Measurements from ENCODE around the gene DEXI.

The DEXI gene

GRCh38 chr16:10942352-10943063, at the start of gene DEXI:
Gene DEXI, minus strand, starts transcription at chr16:10942468. Its CDS starts 463 bp downstream, at chr16:10942005.
- in situ Hi-C loops (cut with MboI; ENCODE audit: low pct_unique_long_range_greater_than_20kb, low sequenced_read_pairs, unreplicated experiment) = no loop called here
- peak; percentile 11 for TF ChIP-seq CTCF (IDR thresholded peaks at IDR 0.05; ENCODE audit: extremely low read depth, insufficient read depth, missing control alignments)

DNA sequence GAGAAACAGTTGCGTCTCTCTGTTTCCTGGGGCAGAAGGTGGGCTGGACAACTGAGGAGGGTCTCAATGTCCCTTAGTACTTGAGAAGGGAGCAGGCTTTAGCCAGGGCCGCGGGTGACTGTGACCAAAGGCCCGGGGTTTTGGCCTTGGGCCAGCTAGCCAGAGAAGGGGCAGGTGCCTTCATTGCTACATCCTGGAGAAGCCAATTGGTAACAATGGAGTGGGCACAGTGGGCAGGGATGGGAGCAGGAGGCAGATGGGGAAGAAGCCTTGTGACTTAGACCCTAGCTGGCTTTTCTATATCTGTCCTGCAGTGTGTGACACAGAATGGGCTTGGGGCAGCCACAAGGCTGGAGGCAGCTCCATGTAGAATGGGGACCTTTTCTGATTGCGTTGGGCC, 48.1 kb upstream of the DEXI start:
- DNase-seq (ENCODE audit: low spot score) = no peak
- no peak for TF ChIP-seq CTCF (IDR thresholded peaks at IDR 0.05; ENCODE audit: extremely low read depth, insufficient read depth, missing control alignments)
- in situ Hi-C loops (cut with MboI; ENCODE audit: low pct_unique_long_range_greater_than_20kb, low sequenced_read_pairs, unreplicated experiment) = no loop called here

More at GRCh38 chr16:10942352-10943063, at the start of gene DEXI:
- DNase-seq (ENCODE audit: low spot score) = peak; percentile 99

GRCh38 chr16:10989559-10989958, 47.3 kb upstream of the DEXI start:
- in situ Hi-C loops (cut with MboI; ENCODE audit: low pct_unique_long_range_greater_than_20kb, low sequenced_read_pairs, unreplicated experiment) = no loop called here
- no peak for DNase-seq (ENCODE audit: low spot score)
- TF ChIP-seq CTCF (IDR thresholded peaks at IDR 0.05; ENCODE audit: extremely low read depth, insufficient read depth, missing control alignments) = no peak

- in situ Hi-C loops (cut with MboI; ENCODE audit: low pct_unique_long_range_greater_than_20kb, low sequenced_read_pairs, unreplicated experiment) = no loop called here
- TF ChIP-seq CTCF (IDR thresholded peaks at IDR 0.05; ENCODE audit: extremely low read depth, insufficient read depth, missing control alignments) = no peak
- no peak for DNase-seq (ENCODE audit: low spot score)
Observed at GRCh38 chr16:10988879-10989278, 46.6 kb upstream of the DEXI start.

DNA sequence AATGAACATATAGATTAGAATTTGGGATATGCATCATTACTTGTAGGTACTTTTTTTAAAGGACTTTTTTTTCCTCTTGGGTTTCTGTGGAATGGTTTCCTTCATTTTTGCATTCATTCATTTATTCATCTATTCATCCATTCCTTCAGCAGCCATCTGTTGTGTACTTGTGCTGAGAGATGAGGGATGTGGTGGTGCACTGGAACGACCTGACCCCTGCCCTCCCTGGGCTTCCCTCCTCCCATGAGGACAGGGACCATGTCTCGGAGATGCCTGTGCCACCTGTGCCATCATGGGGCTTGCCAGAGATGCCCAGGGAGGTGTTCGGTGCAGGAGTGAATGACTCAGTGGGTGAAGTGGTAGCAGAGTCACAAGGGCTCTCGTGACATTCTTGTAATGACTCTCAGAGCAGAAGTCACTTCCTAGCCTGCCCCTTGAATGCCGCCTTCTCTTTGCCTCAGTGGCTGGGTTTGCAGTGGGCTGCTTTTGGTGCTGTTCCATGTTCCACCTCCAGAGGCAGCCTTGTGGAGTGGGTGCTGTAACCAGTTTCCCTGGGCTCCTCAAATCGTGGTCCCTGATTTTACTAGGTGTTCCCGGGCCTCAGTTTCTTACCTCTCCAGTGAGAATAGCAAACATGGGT, 46.0 kb upstream of the DEXI start:
- in situ Hi-C loops (cut with MboI; ENCODE audit: low pct_unique_long_range_greater_than_20kb, low sequenced_read_pairs, unreplicated experiment) = no loop called here
- peak; percentile 57 for TF ChIP-seq CTCF (IDR thresholded peaks at IDR 0.05; ENCODE audit: extremely low read depth, insufficient read depth, missing control alignments)
- DNase-seq (ENCODE audit: low spot score) = peak; percentile 57

GRCh38 chr16:10987361-10988163, 45.3 kb upstream of the DEXI start:
- no peak for DNase-seq (ENCODE audit: low spot score)
- no peak for TF ChIP-seq CTCF (IDR thresholded peaks at IDR 0.05; ENCODE audit: extremely low read depth, insufficient read depth, missing control alignments)
- in situ Hi-C loops (cut with MboI; ENCODE audit: low pct_unique_long_range_greater_than_20kb, low sequenced_read_pairs, unreplicated experiment) = no loop called here

All from GM13977 (cell line).